GM12878 (cell line): ENCODE measurements around the gene CFAP65. TPM values are rescaled to one million over a fixed set of nuclear protein-coding genes. Genes with fewer than 3 reads are reported as not detected.

Source experiments
- ATAC-seq: fragments of 200-7000 bp; cut with Tn5 transposase; 3 replicates; pipeline ENCODE4 v1.9.1; 2020; ENCODE audit warnings: mild to moderate bottlenecking, moderate library complexity
- BruUV-seq: library from RNA; stranded (reverse); fragments of 400-500 nt; replicated peaks from 2 replicates; lab custom pipeline; 2021; lab: Mats Ljungman, UMichigan
- CTCF ChIA-PET: fragments of 300-600 bp; sonication (Branson Sonifier 250); formaldehyde crosslinking; extraction: SDS; loops from one replicate; lab custom pipeline; 2021; ENCODE audit warnings: inconsistent platforms; lab: Yijun Ruan, JAX
- POLR2A ChIA-PET: fragments of 350-600 bp; formaldehyde crosslinking; extraction: SDS; loops from one replicate; lab custom pipeline; 2021; ENCODE audit warnings: inconsistent platforms; lab: Charles Lee
- RAD21 ChIA-PET: fragments of 300-600 bp; sonication (Branson Sonifier 250); formaldehyde crosslinking; loops from one replicate; lab custom pipeline; 2023; ENCODE audit warnings: antibody characterized with exemption; ENCODE audit not compliant: unreplicated experiment; lab: Charles Lee
- SMC1A ChIA-PET: fragments of 300-600 bp; sonication (Branson Sonifier 250); formaldehyde crosslinking; loops from one replicate; lab custom pipeline; 2023; ENCODE audit not compliant: unreplicated experiment, uncharacterized antibody; lab: Charles Lee
- DNase-seq: peaks from one replicate; pipeline ENCODE4 v3.0.0-alpha.2; 2011; ENCODE audit warnings: low read depth, low spot score
- FAIRE-seq: peaks from 3 replicates; lab custom pipeline; 2011; peaks lifted over from hg19 to GRCh38; lab: Jason Lieb, UNC
- H2AFZ ChIP-seq: 2 replicates; pipeline ENCODE4 v1.6.0; 2011; ENCODE audit warnings: low read depth, low read length, control low read depth; ENCODE audit not compliant: control insufficient read depth
- H3K27ac ChIP-seq: 2 replicates; pipeline ENCODE4 v1.5.1; 2011; ENCODE audit warnings: control low read depth; ENCODE audit not compliant: control insufficient read depth, insufficient read depth
- H3K27me3 ChIP-seq, 2 experiments: replicated peaks in 1 of 2; 2 replicates each; pipeline versions ENCODE4 v1.6.0 to v1.6.1; 2011; ENCODE audit warnings: low read length in 1 of 2; ENCODE audit not compliant: control insufficient read depth in 2 of 2, insufficient read depth in 2 of 2
- H3K36me3 ChIP-seq, 2 experiments: 2 replicates each; pipeline ENCODE4 v1.5.1; 2011; ENCODE audit warnings: low read length in 1 of 2; ENCODE audit not compliant: control insufficient read depth in 2 of 2, insufficient read depth in 2 of 2
- H3K4me1 ChIP-seq: 2 replicates; pipeline ENCODE4 v1.6.1; 2011; ENCODE audit warnings: mild to moderate bottlenecking, low read length, moderate library complexity, mixed read lengths; ENCODE audit not compliant: control insufficient read depth, insufficient read depth
- H3K4me2 ChIP-seq: 2 replicates; pipeline ENCODE4 v1.6.0; 2011; ENCODE audit warnings: control low read depth; ENCODE audit not compliant: control insufficient read depth, insufficient read depth
- H3K4me3 ChIP-seq: fragments of 200-600 bp; sonication (generic); 2 replicates; pipeline ENCODE4 v1.5.1; 2016
- H3K79me2 ChIP-seq: 2 replicates; pipeline ENCODE4 v1.6.0; 2011; ENCODE audit warnings: low read length; ENCODE audit not compliant: control insufficient read depth, insufficient read depth
- H3K9ac ChIP-seq: 2 replicates; pipeline ENCODE4 v1.8.0; 2011; ENCODE audit warnings: low read length, control low read depth, mixed read lengths; ENCODE audit not compliant: control insufficient read depth, insufficient read depth
- H3K9me3 ChIP-seq: replicated peaks from 3 replicates; pipeline ENCODE4 v1.5.1; 2011; ENCODE audit warnings: mild to moderate bottlenecking, low read length; ENCODE audit not compliant: control insufficient read depth, insufficient read depth
- H4K20me1 ChIP-seq: 2 replicates; pipeline ENCODE4 v1.6.0; 2011; ENCODE audit not compliant: control insufficient read depth, insufficient read depth
- NR2C2 ChIP-seq: IDR thresholded peaks from 2 replicates; pipeline ENCODE4 v1.6.1; 2011; ENCODE audit warnings: borderline replicate concordance, low read depth; ENCODE audit not compliant: control insufficient read depth, insufficient read length
- RB1 ChIP-seq: fragments of 450-650 bp; formaldehyde crosslinking; IDR thresholded peaks from 2 replicates; pipeline ENCODE4 v1.6.1; 2017; ENCODE audit warnings: mild to moderate bottlenecking, borderline replicate concordance
- TCF12 ChIP-seq: IDR thresholded peaks from 2 replicates; pipeline ENCODE4 v1.6.1; 2011; ENCODE audit warnings: low read depth, mild to moderate bottlenecking, low read length
- WGBS: methylation state at CpG from one replicate; pipeline ENCODE4 v1.1.6; 2016; ENCODE audit warnings: low lambda C conversion rate; ENCODE audit not compliant: insufficient replicate concordance, insufficient coverage; ENCODE audit errors: missing lambda C conversion rate; 5-methylcytosine and 5-hydroxymethylcytosine counted together
- in situ Hi-C: fragments of 300-500 bp; cut with MboI; formaldehyde crosslinking; loops from 9 replicates; pipeline ENCODE4 v1.14.3; 2018; ENCODE audit warnings: mixed read lengths
- intact Hi-C: fragments of 100-400 bp; cut with micrococcal nuclease; formaldehyde crosslinking; loops from one replicate; pipeline ENCODE4 v1.14.2; 2022; ENCODE audit not compliant: unreplicated experiment
- polyA plus RNA-seq, 11 experiments: library from polyadenylated mRNA; depleted of rRNA in 4 of 11; unstranded in 6 of 11; stranded (reverse) in 5 of 11; fragments of >200 nt; fragmentation: Nextera tagmentation in 4 of 11; fragmentation: Illumina TruSeq in 1 of 11; extraction: Ambion mirVana in 4 of 11; extraction: Trizol in 1 of 11; gene quantifications; 1 replicate in 1 of 11; 2 replicates in 10 of 11; pipeline versions ENCODE4 v1.2.1 to v1.2.3, GENCODE V29; 2011 to 2016; ENCODE audit warnings: inconsistent platforms in 2 of 11, missing spikeins in 2 of 11, low read depth in 1 of 11
- total RNA-seq, 4 experiments: library from RNA; depleted of rRNA in 3 of 4; stranded (reverse); fragments of >200 nt in 3 of 4; fragmentation: Illumina TruSeq in 1 of 4; extraction: Trizol in 1 of 4; gene quantifications; 2 replicates each; pipeline versions ENCODE4 v1.2.1 to v1.2.3, GENCODE V29; 2013 to 2021
- TF ChIP-seq, protein P1 (sequence below): IDR thresholded peaks from 2 replicates; pipeline ENCODE4 v1.6.1; 2012; ENCODE audit warnings: mild to moderate bottlenecking, low read depth, low read length

The CFAP65 gene
- total and polyA plus RNA-seq, 10 of the 15 experiments (the other 5 are each of a cell fraction or from before 2014, with no cell fraction given), result not detected

- Histone ChIP-seq H3K4me2 (no peak overlapping the region), H3K9me3 (no peaks in the 10 kb centered on the region), H3K27me3 (peaks cover 0 to 11% of the 10 kb centered on the region in 2 experiments; a peak in 3 of 4 replicates), H4K20me1 (no peaks in the 10 kb centered on the region; the same call in 1 of the 2 replicates), H2AFZ (no peak overlapping the region), H3K36me3 (no peaks in the 10 kb centered on the region), H3K79me2 (no peaks in the 10 kb centered on the region), H3K4me3 (no peak overlapping the region), H3K27ac (no peak overlapping the region), H3K4me1 (no peaks in the 10 kb centered on the region), H3K9ac (no peak overlapping the region)
- ChIA-PET POLR2A (no interaction called here), CTCF (interaction anchor here (0.6 to 1.6 kb wide), 4 partner anchors 16 to 111 kb away, joined by 3 to 6 read pairs (median 4); no protein-coding TSS in a partner anchor), RAD21 (interaction anchor here (0.8 kb wide), 1 partner anchor 73 kb away, joined by 3 read pairs; no protein-coding TSS in a partner anchor), SMC1A (interaction anchor here (1.6 kb wide), 1 partner anchor 109 kb away, joined by 4 read pairs; no protein-coding TSS in a partner anchor)
- intact Hi-C loops (no loop called here), in situ Hi-C loops (no loop called here)
- no TSS peak for BruUV-seq
- ATAC-seq, result peak; percentile 64
- 18% methylated on average over 6 of the region's 6 CpGs for WGBS
- TF ChIP-seq, protein P1, sequence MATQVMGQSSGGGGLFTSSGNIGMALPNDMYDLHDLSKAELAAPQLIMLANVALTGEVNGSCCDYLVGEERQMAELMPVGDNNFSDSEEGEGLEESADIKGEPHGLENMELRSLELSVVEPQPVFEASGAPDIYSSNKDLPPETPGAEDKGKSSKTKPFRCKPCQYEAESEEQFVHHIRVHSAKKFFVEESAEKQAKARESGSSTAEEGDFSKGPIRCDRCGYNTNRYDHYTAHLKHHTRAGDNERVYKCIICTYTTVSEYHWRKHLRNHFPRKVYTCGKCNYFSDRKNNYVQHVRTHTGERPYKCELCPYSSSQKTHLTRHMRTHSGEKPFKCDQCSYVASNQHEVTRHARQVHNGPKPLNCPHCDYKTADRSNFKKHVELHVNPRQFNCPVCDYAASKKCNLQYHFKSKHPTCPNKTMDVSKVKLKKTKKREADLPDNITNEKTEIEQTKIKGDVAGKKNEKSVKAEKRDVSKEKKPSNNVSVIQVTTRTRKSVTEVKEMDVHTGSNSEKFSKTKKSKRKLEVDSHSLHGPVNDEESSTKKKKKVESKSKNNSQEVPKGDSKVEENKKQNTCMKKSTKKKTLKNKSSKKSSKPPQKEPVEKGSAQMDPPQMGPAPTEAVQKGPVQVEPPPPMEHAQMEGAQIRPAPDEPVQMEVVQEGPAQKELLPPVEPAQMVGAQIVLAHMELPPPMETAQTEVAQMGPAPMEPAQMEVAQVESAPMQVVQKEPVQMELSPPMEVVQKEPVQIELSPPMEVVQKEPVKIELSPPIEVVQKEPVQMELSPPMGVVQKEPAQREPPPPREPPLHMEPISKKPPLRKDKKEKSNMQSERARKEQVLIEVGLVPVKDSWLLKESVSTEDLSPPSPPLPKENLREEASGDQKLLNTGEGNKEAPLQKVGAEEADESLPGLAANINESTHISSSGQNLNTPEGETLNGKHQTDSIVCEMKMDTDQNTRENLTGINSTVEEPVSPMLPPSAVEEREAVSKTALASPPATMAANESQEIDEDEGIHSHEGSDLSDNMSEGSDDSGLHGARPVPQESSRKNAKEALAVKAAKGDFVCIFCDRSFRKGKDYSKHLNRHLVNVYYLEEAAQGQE, result peak; percentile 94
- TF ChIP-seq TCF12, result 0 out of 2 replicates have a peak, but pooled peaks have one; percentile 18
- TF ChIP-seq RB1, result no peak
- TF ChIP-seq NR2C2, result no peak
- DNase-seq, result no peak
- FAIRE-seq, result peak; percentile 52
Measured at GRCh38 chr2:219045937-219046550, 4.7 kb upstream of the CFAP65 start.
